SK-N-SH (cell line): ENCODE measurements around the gene CYP46A1.

Experiments
- POLR2AphosphoS5 ChIP-seq: IDR thresholded peaks from 2 replicates; pipeline ENCODE4 v1.6.1; 2012; ENCODE audit warnings: low read depth, low read length
- SIN3A ChIP-seq: IDR thresholded peaks from 2 replicates; pipeline ENCODE4 v1.6.1; 2012; ENCODE audit warnings: low read depth, mild to moderate bottlenecking, low read length, moderate library complexity, borderline replicate concordance
- SMC3 ChIP-seq: IDR thresholded peaks from 2 replicates; pipeline ENCODE4 v1.6.1; 2012; ENCODE audit warnings: low read depth, low read length, improper control_type of control experiment
- TEAD4 ChIP-seq: IDR thresholded peaks from 2 replicates; pipeline ENCODE4 v1.4.0; 2012; ENCODE audit warnings: mild to moderate bottlenecking, borderline replicate concordance; ENCODE audit not compliant: insufficient read depth

DNA sequence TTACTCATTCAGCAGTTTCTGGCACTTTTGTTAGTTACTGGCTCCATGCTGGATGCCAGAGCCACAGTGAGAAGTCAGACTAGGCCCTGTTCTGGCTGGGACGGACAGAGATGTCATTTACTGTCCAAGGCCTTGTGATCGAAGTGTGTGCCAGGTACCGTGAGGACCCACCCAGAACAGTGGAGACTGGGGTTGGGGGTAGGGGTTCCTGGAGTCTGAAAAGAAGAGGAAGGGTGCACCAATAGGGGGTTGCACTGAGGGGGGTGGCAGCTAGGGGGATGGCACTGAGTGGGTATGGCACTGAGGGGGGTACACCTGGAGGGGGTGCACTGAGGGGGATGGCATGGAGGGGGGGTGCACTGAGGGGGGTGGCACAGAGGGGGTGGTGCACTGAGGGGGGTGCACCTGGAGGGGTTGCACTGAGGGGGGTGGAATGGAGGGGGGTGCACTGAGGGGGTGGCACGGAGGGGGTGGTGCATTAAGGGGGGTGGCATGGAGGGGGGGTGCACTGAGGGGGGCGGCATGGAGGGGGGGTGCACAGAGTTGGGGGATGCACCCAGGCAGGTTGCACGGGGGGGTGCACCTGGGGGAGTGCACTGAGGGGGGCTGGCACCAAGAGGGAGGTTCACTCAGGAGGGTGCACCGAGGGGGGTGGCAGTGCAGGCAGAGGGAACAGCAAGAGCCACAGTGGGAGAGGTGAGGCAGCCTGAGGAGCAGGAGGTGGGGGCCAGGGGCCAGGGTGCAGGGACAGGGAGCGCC lies 10.6 kb upstream of the CYP46A1 start:
- TF ChIP-seq POLR2AphosphoS5 (no peak), SMC3 (no peak), SIN3A (no peak), TEAD4 (no peak)
